GM06990 (cell line): ENCODE data around the gene USP13.

Experiments used
- DNase-seq: peaks from one replicate; pipeline ENCODE4 v3.0.0-alpha.2; 2011; ENCODE audit not compliant: insufficient read length; ENCODE audit errors: extremely low read depth
- H3K27me3 ChIP-seq: replicated peaks from 2 replicates; pipeline ENCODE4 v1.6.0; 2011; ENCODE audit warnings: low read length; ENCODE audit not compliant: control insufficient read depth, insufficient read depth
- H3K36me3 ChIP-seq: 2 replicates; pipeline ENCODE4 v1.5.1; 2011; ENCODE audit warnings: low read length; ENCODE audit not compliant: control insufficient read depth, insufficient read depth
- H3K4me3 ChIP-seq: replicated peaks from 2 replicates; pipeline ENCODE4 v1.5.1; 2011; ENCODE audit warnings: low read depth, mild to moderate bottlenecking, control low read depth, low read length
- TF ChIP-seq, protein P1 (sequence below): IDR thresholded peaks from 2 replicates; pipeline ENCODE4 v1.5.1; 2011; ENCODE audit warnings: low read length, control low read depth, mild to moderate bottlenecking, inconsistent platforms; ENCODE audit not compliant: insufficient read depth, poor library complexity, severe bottlenecking

USP13 gene

DNA sequence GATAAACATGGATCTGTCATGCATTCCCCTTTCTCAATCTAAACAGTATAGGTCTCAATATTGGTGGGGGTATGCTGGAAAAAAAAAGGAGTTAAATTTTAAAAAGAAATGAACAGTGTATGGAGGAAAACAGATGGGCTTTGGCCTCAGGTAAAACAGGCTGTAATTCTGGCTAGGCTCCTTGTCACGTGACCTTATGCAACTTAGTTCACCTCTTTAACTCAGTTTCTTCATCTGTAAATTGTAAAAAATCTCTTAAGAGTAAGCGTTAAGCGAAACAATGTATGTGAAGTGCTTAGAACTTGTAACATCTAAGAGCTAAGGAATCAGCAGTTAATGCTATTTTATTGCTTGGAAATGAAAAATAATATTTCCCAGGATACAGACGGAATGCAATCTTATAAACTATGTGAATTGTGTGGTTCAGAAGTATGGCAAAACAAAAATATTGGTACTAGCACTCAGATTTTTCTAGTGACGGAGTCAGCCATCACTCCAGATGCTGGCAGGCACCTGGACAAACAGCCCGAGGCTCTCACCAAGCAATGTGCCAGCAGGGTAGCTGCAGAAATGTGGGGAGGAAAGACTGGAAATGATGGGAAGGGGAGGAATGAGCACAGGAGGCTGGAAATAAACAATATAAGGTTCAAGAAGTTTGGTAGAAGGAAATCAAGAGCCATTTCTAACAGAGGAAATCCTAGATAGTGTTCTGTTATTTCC lies 172.8 kb downstream of the USP13 start:
- H3K27me3 ChIP-seq: no peaks in the 10 kb centered on the region
- no peak for DNase-seq
- TF ChIP-seq, protein P1, sequence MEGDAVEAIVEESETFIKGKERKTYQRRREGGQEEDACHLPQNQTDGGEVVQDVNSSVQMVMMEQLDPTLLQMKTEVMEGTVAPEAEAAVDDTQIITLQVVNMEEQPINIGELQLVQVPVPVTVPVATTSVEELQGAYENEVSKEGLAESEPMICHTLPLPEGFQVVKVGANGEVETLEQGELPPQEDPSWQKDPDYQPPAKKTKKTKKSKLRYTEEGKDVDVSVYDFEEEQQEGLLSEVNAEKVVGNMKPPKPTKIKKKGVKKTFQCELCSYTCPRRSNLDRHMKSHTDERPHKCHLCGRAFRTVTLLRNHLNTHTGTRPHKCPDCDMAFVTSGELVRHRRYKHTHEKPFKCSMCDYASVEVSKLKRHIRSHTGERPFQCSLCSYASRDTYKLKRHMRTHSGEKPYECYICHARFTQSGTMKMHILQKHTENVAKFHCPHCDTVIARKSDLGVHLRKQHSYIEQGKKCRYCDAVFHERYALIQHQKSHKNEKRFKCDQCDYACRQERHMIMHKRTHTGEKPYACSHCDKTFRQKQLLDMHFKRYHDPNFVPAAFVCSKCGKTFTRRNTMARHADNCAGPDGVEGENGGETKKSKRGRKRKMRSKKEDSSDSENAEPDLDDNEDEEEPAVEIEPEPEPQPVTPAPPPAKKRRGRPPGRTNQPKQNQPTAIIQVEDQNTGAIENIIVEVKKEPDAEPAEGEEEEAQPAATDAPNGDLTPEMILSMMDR: no peak
- H3K4me3 ChIP-seq: no peak overlapping the region
- H3K36me3 ChIP-seq: no peaks in the 10 kb centered on the region

DNA sequence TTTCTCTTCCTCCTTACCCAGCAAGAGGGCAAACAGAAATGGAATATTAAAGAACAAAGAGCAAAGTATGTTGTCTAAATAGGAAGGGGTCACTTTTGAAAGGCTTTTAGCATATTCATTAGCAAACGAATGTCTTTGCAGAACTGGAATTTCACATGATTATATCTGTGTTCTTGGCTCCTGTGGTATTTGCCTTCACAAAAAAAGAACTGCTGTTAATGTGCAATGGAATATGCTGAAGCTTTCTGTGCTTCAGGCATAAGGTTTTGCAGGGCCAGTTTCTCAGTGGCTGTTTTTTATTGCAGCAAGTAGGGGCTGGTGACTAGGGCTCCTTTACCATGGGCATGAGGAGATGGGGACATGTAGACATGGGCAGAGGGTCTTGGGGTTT lies 173.4 kb downstream of the USP13 start:
- TF ChIP-seq, protein P1: no peak
- H3K4me3 ChIP-seq: no peak overlapping the region
- H3K27me3 ChIP-seq: no peaks in the 10 kb centered on the region
- H3K36me3 ChIP-seq: no peaks in the 10 kb centered on the region
- no peak for DNase-seq

DNA sequence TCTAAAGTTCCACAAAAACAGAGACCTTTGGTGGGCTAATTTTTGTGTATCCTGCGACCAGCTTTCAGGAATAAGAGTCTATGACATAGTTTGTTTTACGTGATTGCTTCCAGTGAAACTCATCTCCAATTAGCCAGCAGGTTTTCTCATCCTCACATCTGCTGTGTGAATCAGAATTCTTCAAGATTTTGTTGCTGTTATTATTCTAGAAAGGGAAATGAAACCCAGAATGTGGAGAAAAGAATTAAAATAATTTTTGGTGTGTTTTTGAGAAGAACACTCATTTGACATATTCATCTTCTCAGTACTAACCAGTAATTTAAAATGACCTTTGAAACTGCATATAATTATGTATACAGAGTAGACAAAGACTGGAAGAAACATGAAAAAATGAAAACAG lies 175.9 kb downstream of the USP13 start:
- no peak for DNase-seq
- TF ChIP-seq, protein P1: no peak
- Histone ChIP-seq H3K27me3 (no peaks in the 10 kb centered on the region; the same call in 1 of the 2 replicates), H3K4me3 (no peak overlapping the region), H3K36me3 (no peaks in the 10 kb centered on the region)

DNA sequence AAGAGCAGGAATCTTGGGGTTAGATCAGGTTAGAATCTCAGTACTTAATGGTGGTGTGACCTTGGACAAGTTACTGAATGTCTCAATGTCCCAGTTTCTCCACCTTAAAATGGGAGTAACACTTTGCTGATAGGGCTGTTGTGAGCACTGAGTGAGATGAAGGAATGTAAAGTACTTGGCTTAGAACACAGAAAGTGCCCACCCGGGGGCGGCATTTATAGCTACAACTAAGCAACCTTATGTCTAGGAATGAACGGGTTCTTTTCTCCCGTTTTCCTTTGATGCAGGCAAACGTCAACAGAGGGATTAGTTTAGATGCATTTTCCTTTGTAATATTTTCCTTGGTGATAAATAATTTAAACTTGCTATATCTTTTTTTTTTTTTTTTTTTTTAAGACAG lies 176.6 kb downstream of the USP13 start:
- Histone ChIP-seq H3K4me3 (no peak overlapping the region), H3K27me3 (no peaks in the 10 kb centered on the region; the same call in 1 of the 2 replicates), H3K36me3 (no peaks in the 10 kb centered on the region)
- no peak for DNase-seq
- TF ChIP-seq, protein P1: no peak

DNA sequence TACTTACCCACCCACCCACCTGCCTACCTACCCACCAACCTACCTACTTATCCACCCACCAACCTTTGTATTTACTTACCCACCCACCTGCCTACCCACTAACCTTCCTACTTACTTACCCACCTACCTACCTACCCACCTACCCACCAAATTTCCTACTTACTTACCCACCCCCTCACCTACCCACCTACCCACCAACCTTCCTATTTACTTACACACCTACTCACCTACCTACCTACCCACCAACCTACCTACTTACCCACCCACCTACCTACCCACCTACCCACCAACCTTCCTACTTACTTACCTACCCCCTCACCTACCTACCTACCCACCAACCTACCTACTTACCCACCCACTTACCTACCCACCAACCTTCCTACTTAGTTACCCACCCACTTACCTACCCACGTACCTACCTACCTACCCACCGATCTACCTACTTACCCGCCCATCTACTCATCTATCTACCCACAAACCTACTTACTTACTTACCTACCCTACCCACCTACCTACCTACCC lies 179.6 kb downstream of the USP13 start:
- Histone ChIP-seq H3K4me3 (no peak overlapping the region), H3K36me3 (no peaks in the 10 kb centered on the region), H3K27me3 (no peaks in the 10 kb centered on the region; the same call in 1 of the 2 replicates)
- TF ChIP-seq, protein P1: no peak
- DNase-seq: no peak
